Activated CD4-positive, alpha-beta memory T cell treated with anti-CD3 and anti-CD28 coated beads for 36 hours (primary cell): ENCODE data around the gene MAP2K7. TPM values are rescaled to one million over a fixed set of nuclear protein-coding genes. Genes with fewer than 3 reads are reported as not detected.
A peak's percentile ranks its signal among the peaks of the same experiment; 100 is the strongest.

Experiments used
- CTCF ChIA-PET: fragments of 350-600 bp; sonication (Branson Sonifier 250); formaldehyde crosslinking; loops from one replicate; lab custom pipeline; 2021; ENCODE audit warnings: antibody characterized with exemption, inconsistent platforms; lab: Charles Lee
- POLR2A ChIA-PET: fragments of 350-600 bp; sonication (Branson Sonifier 250); formaldehyde crosslinking; loops from one replicate; lab custom pipeline; 2021; ENCODE audit warnings: antibody characterized with exemption; lab: Charles Lee
- DNase-seq: peaks from one replicate; pipeline ENCODE4 v3.0.0-alpha.2; 2020
- H3K27ac Mint-ChIP-seq: one replicate; pipeline ENCODE4 v1.8.0; 2021; ENCODE audit warnings: mixed read lengths
- H3K27me3 Mint-ChIP-seq: one replicate; pipeline ENCODE4 v1.8.0; 2021; ENCODE audit warnings: mixed read lengths
- H3K36me3 Mint-ChIP-seq: one replicate; pipeline ENCODE4 v1.8.0; 2021; ENCODE audit warnings: mixed read lengths
- H3K4me1 Mint-ChIP-seq: one replicate; pipeline ENCODE4 v1.8.0; 2021; ENCODE audit warnings: low read depth, mixed read lengths
- H3K4me3 Mint-ChIP-seq: one replicate; pipeline ENCODE4 v1.8.0; 2021; ENCODE audit warnings: mild to moderate bottlenecking, mixed read lengths
- H3K9me3 Mint-ChIP-seq: one replicate; pipeline ENCODE4 v1.8.0; 2021; ENCODE audit warnings: mixed read lengths
- intact Hi-C: fragments of 100-400 bp; cut with micrococcal nuclease; formaldehyde crosslinking; loops from one replicate; pipeline ENCODE4 v1.15.1; 2023
- total RNA-seq, 2 experiments: library from RNA; stranded (reverse); gene quantifications; one replicate each; pipeline ENCODE4 v1.2.3, GENCODE V29; 2021

The MAP2K7 gene
- total RNA-seq, 2 experiments from 2014 or later, result 29.1 to 30.1 TPM

- H3K36me3 Mint-ChIP-seq, result peaks cover 20% of the 10 kb centered on the region
- CTCF ChIA-PET, result interaction anchor here (0.8 to 4.4 kb wide), 2 partner anchors 13 kb away, joined by 3 to 34 read pairs; partner anchors contain the start of gene TIMM44
- peaks cover 13% of the 10 kb centered on the region for H3K4me1 Mint-ChIP-seq
Measured at GRCh38 chr19:7931221-7932061, 27.8 kb downstream of the MAP2K7 start.

GRCh38 chr19:7932276-7932929 lies 28.7 kb downstream of the MAP2K7 start:
- H3K9me3 Mint-ChIP-seq, result no peaks in the 10 kb centered on the region
- POLR2A ChIA-PET, result no interaction called here
- DNase-seq, result no peak
- CTCF ChIA-PET, result interaction anchor here (0.8 to 4.4 kb wide), 2 partner anchors 12 to 56 kb away, joined by 3 to 34 read pairs; partner anchors contain the start of gene TIMM44
- no peaks in the 10 kb centered on the region for H3K27me3 Mint-ChIP-seq
- peaks cover 11% of the 10 kb centered on the region for H3K4me1 Mint-ChIP-seq
- H3K27ac Mint-ChIP-seq, result no peak overlapping the region
- no peak overlapping the region for H3K4me3 Mint-ChIP-seq
- H3K36me3 Mint-ChIP-seq, result peaks cover 21% of the 10 kb centered on the region
- intact Hi-C loops, result no loop called here

More at GRCh38 chr19:7931221-7932061, 27.8 kb downstream of the MAP2K7 start:
- no peak overlapping the region for H3K27ac Mint-ChIP-seq
- no peaks in the 10 kb centered on the region for H3K9me3 Mint-ChIP-seq
- intact Hi-C loops, result no loop called here
- DNase-seq, result no peak
- POLR2A ChIA-PET, result interaction anchor here (2.2 kb wide), 1 partner anchor 12 kb away, joined by 10 read pairs; the partner anchor contains the start of gene TIMM44
- no peak overlapping the region for H3K4me3 Mint-ChIP-seq
- no peaks in the 10 kb centered on the region for H3K27me3 Mint-ChIP-seq

DNA sequence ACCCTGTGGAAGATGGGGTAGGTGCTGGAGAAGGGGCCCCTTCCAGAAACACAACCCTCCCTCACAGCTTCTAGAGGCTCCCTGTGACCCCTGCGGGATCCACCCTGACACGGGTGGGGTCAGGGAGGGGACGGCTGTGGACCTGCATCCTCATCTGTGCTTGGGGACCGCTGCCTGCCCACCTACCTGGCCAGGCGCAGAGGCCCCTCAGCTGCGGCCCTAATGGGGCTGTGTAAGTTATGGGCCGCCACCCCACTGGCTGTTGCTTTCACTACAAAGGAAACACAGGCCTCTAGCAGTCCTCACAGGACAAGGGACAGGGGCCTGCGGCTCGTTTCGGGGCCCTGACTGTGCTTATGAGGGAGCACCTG lies 29.2 kb downstream of the MAP2K7 start:
- intact Hi-C loops, result no loop called here
- Mint-ChIP-seq H3K27me3 (no peaks in the 10 kb centered on the region), H3K9me3 (no peaks in the 10 kb centered on the region), H3K36me3 (peaks cover 21% of the 10 kb centered on the region), H3K4me1 (peaks cover 11% of the 10 kb centered on the region), H3K4me3 (no peak overlapping the region), H3K27ac (no peak overlapping the region)
- POLR2A ChIA-PET, result no interaction called here
- CTCF ChIA-PET, result interaction anchor here (0.8 kb wide), 1 partner anchor 56 kb away, joined by 3 read pairs; no protein-coding TSS in a partner anchor
- DNase-seq, result no peak

GRCh38 chr19:7933411-7933810 lies 29.7 kb downstream of the MAP2K7 start:
- intact Hi-C loops, result no loop called here
- Mint-ChIP-seq H3K9me3 (no peaks in the 10 kb centered on the region), H3K36me3 (peaks cover 21% of the 10 kb centered on the region), H3K4me1 (peaks cover 9% of the 10 kb centered on the region), H3K27me3 (no peaks in the 10 kb centered on the region), H3K27ac (no peak overlapping the region), H3K4me3 (no peak overlapping the region)
- ChIA-PET POLR2A (no interaction called here), CTCF (interaction anchor here (1.0 kb wide), 1 partner anchor 11 kb away, joined by 3 read pairs; no protein-coding TSS in a partner anchor)
- DNase-seq, result no peak

DNA sequence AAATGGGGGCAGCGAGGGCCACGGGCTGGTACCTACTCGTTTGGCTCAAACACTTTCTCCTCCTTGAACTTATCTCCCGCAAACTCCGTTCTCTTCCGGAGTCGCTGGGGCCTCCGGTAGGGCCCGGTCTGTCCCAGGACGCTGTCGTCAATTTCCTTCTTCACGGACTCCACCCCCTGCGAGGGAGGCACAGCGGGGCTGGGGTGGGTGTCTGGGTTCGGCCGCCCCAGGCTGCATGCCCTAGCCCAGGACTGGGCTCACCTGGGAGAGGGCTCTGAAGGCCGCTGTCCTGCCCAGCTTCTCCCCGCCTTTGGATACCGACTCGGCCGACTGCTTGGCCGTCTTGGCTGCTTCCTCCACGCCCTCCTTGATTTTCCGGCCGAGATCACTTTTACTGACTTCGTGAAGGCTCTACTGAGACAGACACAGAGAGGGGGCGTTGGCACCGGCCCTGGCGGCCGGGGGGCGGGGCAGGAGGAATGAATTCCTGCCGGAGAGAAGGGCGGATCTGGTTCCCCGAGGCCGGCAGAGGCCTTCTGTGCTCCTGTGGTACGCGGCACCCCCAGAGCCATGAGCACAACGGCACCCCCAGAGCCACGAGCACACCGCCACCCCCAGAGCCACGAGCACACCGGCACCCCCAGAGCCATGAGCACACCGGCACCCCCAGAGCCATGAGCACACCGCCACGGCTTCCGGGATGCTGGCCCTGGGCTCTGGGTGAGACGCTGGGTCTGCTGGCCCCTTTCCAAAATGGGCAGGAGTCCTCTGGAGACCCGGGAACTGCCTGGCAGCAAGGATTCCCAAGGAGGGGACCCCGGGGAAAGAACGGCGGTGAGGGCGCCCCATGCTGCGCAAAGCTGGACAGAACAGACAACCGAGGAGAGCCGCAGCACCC lies 30.4 kb downstream of the MAP2K7 start:
- Mint-ChIP-seq H3K36me3 (peaks cover 23% of the 10 kb centered on the region), H3K27ac (no peak overlapping the region), H3K27me3 (no peaks in the 10 kb centered on the region), H3K9me3 (no peaks in the 10 kb centered on the region), H3K4me1 (peaks cover 7% of the 10 kb centered on the region), H3K4me3 (no peak overlapping the region)
- CTCF ChIA-PET, result interaction anchor here (1.0 kb wide), 1 partner anchor 10 kb away, joined by 3 read pairs; no protein-coding TSS in a partner anchor
- POLR2A ChIA-PET, result no interaction called here
- no peak for DNase-seq
- intact Hi-C loops, result no loop called here

GRCh38 chr19:7934766-7935165 lies 31.1 kb downstream of the MAP2K7 start:
- H3K9me3 Mint-ChIP-seq, result no peaks in the 10 kb centered on the region
- peaks cover 23% of the 10 kb centered on the region for H3K36me3 Mint-ChIP-seq
- CTCF ChIA-PET, result no interaction called here
- no peaks in the 10 kb centered on the region for H3K27me3 Mint-ChIP-seq
- intact Hi-C loops, result no loop called here
- DNase-seq, result no peak
- H3K4me3 Mint-ChIP-seq, result no peak overlapping the region
- H3K4me1 Mint-ChIP-seq, result peaks cover 4% of the 10 kb centered on the region
- POLR2A ChIA-PET, result no interaction called here
- H3K27ac Mint-ChIP-seq, result no peak overlapping the region

- Mint-ChIP-seq H3K4me1 (peaks cover 38% of the 10 kb centered on the region), H3K4me3 (no peak overlapping the region), H3K9me3 (no peaks in the 10 kb centered on the region), H3K27ac (no peak overlapping the region), H3K27me3 (no peaks in the 10 kb centered on the region), H3K36me3 (peaks cover 17% of the 10 kb centered on the region)
- POLR2A ChIA-PET, result no interaction called here
- no peak for DNase-seq
- CTCF ChIA-PET, result interaction anchor here (1.7 kb wide), 1 partner anchor 12 kb away, joined by 5 read pairs; no protein-coding TSS in a partner anchor
- intact Hi-C loops, result loop anchor here (5.0 kb wide), 2 partner anchors 111 to 131 kb away; partner anchors contain the start of gene CCL25
Measured at GRCh38 chr19:7940841-7941240, 37.2 kb downstream of the MAP2K7 start.

GRCh38 chr19:7941895-7942596 lies 38.4 kb downstream of the MAP2K7 start:
- no peaks in the 10 kb centered on the region for H3K9me3 Mint-ChIP-seq
- no peaks in the 10 kb centered on the region for H3K27me3 Mint-ChIP-seq
- CTCF ChIA-PET, result interaction anchor here (0.7 to 2.5 kb wide), 2 partner anchors 15 to 374 kb away, joined by 4 to 13 read pairs; no protein-coding TSS in a partner anchor
- peak overlapping the region; percentile 23 for H3K27ac Mint-ChIP-seq
- peaks cover 38% of the 10 kb centered on the region for H3K4me1 Mint-ChIP-seq
- peak overlapping the region; percentile 92 for H3K4me3 Mint-ChIP-seq
- intact Hi-C loops, result loop anchor here (5.0 kb wide), 2 partner anchors 110 to 130 kb away; partner anchors contain the start of gene CCL25
- POLR2A ChIA-PET, result interaction anchor here (0.7 kb wide), 1 partner anchor 359 kb away, joined by 3 read pairs; no protein-coding TSS in a partner anchor
- peaks cover 13% of the 10 kb centered on the region for H3K36me3 Mint-ChIP-seq
- no peak for DNase-seq

GRCh38 chr19:7942981-7943443 lies 39.3 kb downstream of the MAP2K7 start:
- no peaks in the 10 kb centered on the region for H3K9me3 Mint-ChIP-seq
- POLR2A ChIA-PET, result interaction anchor here (0.7 to 2.1 kb wide), 14 partner anchors 9 to 380 kb away, joined by 3 to 10 read pairs (median 5); partner anchors contain the start of genes ELAVL1, MAP2K7, PET100 and XAB2
- CTCF ChIA-PET, result interaction anchor here (0.6 to 3.4 kb wide), 19 partner anchors 9 to 841 kb away, joined by 3 to 46 read pairs (median 11); partner anchors contain the start of genes ELAVL1, HNRNPM, MAP2K7 and SNAPC2

DNA sequence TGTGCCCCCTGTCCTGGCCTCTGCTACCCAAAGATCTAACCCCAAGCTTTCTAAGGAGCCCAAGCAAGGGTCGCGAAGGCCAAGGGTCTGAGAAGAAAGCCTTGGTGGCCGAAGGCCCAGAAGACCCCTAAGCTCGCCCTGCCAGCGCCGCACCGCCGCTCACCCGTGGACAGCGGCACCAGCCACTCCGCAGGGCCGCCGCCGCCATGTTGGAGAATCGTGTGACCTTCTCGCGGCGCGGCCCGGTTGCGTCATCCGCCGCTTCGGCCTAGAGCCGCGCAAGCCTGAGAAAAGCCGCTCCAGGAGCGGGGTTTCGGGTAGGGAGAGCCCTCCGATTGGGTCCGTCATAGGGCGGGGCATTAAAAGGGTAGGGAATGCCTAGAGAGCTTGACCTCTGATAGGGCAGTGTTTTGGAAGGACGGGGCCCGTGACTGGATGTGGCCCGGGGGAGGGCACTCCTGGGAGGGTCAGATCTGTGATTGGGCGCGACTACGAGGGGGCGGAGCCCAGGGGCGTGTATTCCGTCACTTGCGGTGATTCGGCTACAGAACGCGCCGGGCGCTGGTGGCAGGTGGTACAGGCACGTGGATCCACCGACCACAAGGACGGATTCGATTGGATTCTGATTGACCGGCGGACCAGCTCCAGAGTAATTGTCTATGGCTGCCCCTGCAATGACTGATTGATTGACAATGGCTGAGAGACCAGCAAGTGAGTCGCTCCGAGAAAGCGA lies 39.9 kb downstream of the MAP2K7 start, which contains the start of gene TIMM44:
Gene TIMM44, minus strand, starts transcription at position 223 of the 733 bp plus-strand sequence. Its CDS starts 15 bp downstream, at position 208.
- intact Hi-C loops, result loop anchor here (1.0 to 5.0 kb wide), 7 partner anchors 23 to 378 kb away; partner anchors contain the start of genes CCL25, MAP2K7, NDUFA7 and RPS28
- CTCF ChIA-PET, result interaction anchor here (0.6 to 3.4 kb wide), 36 partner anchors 8 to 841 kb away, joined by 3 to 46 read pairs (median 6); partner anchors contain the start of genes ELAVL1, HNRNPM, MAP2K7 and SNAPC2

More at GRCh38 chr19:7942981-7943443, 39.3 kb downstream of the MAP2K7 start:
- Mint-ChIP-seq H3K27ac (peak overlapping the region; percentile 98), H3K4me1 (peaks cover 38% of the 10 kb centered on the region), H3K27me3 (no peaks in the 10 kb centered on the region), H3K4me3 (peak overlapping the region; percentile 92), H3K36me3 (peaks cover 13% of the 10 kb centered on the region)
- no peak for DNase-seq
- intact Hi-C loops, result loop anchor here (1.0 to 5.0 kb wide), 5 partner anchors 23 to 378 kb away; partner anchors contain the start of genes CCL25, MAP2K7, NDUFA7 and RPS28

More for the DNA sequence above, 39.9 kb downstream of the MAP2K7 start, which contains the start of gene TIMM44:
- no peaks in the 10 kb centered on the region for H3K9me3 Mint-ChIP-seq
- H3K27me3 Mint-ChIP-seq, result no peaks in the 10 kb centered on the region
- peak within 1 kb of the TSS; percentile 98 for H3K27ac Mint-ChIP-seq
- H3K4me1 Mint-ChIP-seq, result peaks cover 38% of the 10 kb centered on the region
- H3K36me3 Mint-ChIP-seq, result peaks cover 13% of the 10 kb centered on the region
- POLR2A ChIA-PET, result interaction anchor here (0.6 to 2.1 kb wide), 16 partner anchors 8 to 379 kb away, joined by 3 to 10 read pairs (median 5); partner anchors contain the start of genes ELAVL1, MAP2K7, PET100 and XAB2
- H3K4me3 Mint-ChIP-seq, result peak within 1 kb of the TSS; percentile 92
- peak; percentile 99 for DNase-seq
